Measurements from ENCODE around the gene AIFM2.

- TF ChIP-seq POLR2A (IDR thresholded peaks at IDR 0.05; ENCODE audit: low read depth) (no peak), POLR2AphosphoS5 (IDR thresholded peaks at IDR 0.05) (no peak)
These were observed 7.7 kb upstream of the AIFM2 start for GRCh38 chr10:70140297-70140696.
